Mucosa of descending colon (tissue), 3 donors: Measurements from ENCODE around the gene CYB5R3. TPM values are rescaled to one million over a fixed set of nuclear protein-coding genes. Genes with fewer than 3 reads are reported as not detected.

Source experiments
- ATAC-seq: fragments of 200-7000 bp; cut with Tn5 transposase; one replicate; pipeline ENCODE4 v1.9.1; 2020; ENCODE audit warnings: mild to moderate bottlenecking, moderate library complexity
- DNase-seq, 3 donors: peaks; one replicate each; pipeline ENCODE4 v3.0.0-alpha.2; 2020
- H3K36me3 ChIP-seq: fragments of 200-600 bp; one replicate; pipeline ENCODE4 v1.8.0; 2021; ENCODE audit warnings: low read depth, mild to moderate bottlenecking
- H3K4me1 ChIP-seq: fragments of 200-600 bp; one replicate; pipeline ENCODE4 v1.8.0; 2021; ENCODE audit warnings: low read depth, mild to moderate bottlenecking
- H3K4me3 ChIP-seq: fragments of 200-600 bp; one replicate; pipeline ENCODE4 v1.8.0; 2021; ENCODE audit warnings: mild to moderate bottlenecking
- H3K9me3 ChIP-seq: fragments of 200-600 bp; one replicate; pipeline ENCODE4 v1.8.0; 2021; ENCODE audit warnings: mild to moderate bottlenecking
- intact Hi-C, 2 donors: fragments of 100-400 bp; cut with DNase I in 1 of 2; cut with micrococcal nuclease in 1 of 2; formaldehyde crosslinking; loops; one replicate each; pipeline versions ENCODE4 v1.11.0 to v1.11.1; 2022; cut with DNase I, micrococcal nuclease
- total RNA-seq, 3 donors: library from RNA; stranded (reverse); fragmentation: NEBNext Ultra II Directional in 2 of 3; extraction: Animal tissue kit (Norgen Biotek cat#: 25700) in 2 of 3; gene quantifications; one replicate each; pipeline versions ENCODE4 v1.2.1 to v1.2.4, GENCODE V29; 2021 to 2023
- TF ChIP-seq, protein P1 (sequence below): fragments of 200-600 bp; IDR thresholded peaks from one replicate; pipeline ENCODE4 v1.8.0; 2022; ENCODE audit warnings: antibody characterized with exemption, mild to moderate bottlenecking
- donor health status: DM: no; HTN: no; CAD: no; lungs with moderate emphysema.
- donor health status: DM: no; HTN: no; CAD: no.
- donor health status: DM: no; HTN: yes; CAD: no.

The CYB5R3 gene
- total RNA-seq, 3 donors from 2014 or later = 139 to 211 (median 176) TPM

DNA sequence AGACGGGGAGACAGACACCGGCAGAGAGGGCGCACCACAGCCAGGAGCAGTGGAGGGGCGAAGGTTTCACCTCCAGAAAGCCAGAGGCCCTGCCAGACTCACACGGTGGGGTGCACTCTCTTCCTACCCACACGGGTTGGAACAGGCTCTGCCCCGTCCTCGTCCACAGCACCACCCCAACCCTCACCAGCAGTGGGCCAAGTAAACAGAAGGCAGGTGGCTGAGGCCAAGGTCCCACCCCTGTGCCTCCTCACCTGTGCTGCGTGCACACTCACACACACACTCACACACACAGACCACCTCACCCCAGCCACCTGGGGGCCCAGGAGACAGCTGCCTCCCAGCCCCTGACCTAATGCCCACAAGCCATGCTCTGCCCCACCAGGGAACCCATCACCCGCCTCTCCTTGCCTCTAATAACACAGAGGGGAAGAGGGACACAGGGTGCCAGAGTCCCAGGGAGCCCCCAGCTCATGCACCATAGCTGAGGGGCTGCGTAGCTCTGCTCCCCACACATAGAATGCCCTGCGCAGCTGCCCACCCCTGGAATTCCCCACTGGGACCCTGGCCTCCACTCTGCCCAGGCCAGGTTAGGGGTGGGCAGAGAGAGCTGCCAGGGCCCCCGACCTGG is 3.1 kb downstream of the CYB5R3 start:
- DNase-seq (peak in 2 of 3 donors; percentile 60 to 62), ATAC-seq (peak; percentile 36)
- Histone ChIP-seq H3K36me3 (no peaks in the 10 kb centered on the region), H3K9me3 (no peaks in the 10 kb centered on the region), H3K4me1 (peaks cover 66% of the 10 kb centered on the region), H3K4me3 (no peak overlapping the region)
- intact Hi-C loops = no loop called here
- TF ChIP-seq, protein P1, sequence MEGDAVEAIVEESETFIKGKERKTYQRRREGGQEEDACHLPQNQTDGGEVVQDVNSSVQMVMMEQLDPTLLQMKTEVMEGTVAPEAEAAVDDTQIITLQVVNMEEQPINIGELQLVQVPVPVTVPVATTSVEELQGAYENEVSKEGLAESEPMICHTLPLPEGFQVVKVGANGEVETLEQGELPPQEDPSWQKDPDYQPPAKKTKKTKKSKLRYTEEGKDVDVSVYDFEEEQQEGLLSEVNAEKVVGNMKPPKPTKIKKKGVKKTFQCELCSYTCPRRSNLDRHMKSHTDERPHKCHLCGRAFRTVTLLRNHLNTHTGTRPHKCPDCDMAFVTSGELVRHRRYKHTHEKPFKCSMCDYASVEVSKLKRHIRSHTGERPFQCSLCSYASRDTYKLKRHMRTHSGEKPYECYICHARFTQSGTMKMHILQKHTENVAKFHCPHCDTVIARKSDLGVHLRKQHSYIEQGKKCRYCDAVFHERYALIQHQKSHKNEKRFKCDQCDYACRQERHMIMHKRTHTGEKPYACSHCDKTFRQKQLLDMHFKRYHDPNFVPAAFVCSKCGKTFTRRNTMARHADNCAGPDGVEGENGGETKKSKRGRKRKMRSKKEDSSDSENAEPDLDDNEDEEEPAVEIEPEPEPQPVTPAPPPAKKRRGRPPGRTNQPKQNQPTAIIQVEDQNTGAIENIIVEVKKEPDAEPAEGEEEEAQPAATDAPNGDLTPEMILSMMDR = no peak

DNA sequence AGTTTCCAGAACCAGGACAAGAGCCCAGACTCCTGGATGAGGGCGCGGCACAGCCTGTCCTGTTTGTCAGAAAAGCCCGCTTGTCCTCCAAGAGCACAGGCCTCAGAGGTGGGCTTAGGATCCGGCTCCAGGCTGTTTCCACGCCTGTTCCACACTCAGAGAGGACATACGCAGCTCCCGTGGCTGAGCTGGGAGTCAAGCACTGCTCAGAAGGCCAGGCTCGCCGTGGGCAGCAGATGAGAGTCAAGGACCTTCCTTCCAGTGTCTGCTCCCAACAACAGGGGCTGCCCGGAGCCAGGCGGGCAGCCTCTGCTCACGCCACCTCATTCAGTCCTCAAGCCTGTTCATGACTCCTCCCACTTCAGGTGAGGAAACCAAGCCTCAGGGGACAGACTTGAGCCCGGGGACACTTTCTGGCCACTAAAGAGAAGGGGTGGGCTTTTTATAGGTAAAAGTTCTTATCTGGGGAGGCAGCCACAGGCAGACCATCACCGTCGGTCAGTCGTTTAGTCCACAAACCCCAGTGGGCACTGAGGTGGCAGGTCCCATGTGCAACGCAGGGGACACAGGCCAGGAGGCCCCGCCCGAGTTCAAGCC is 3.8 kb downstream of the CYB5R3 start:
- intact Hi-C loops = no loop called here
- TF ChIP-seq, protein P1 = no peak
- ATAC-seq (no peak), DNase-seq (peak in 1 of 3 donors; percentile 45)
- no peaks in the 10 kb centered on the region for H3K9me3 ChIP-seq
- no peak overlapping the region for H3K4me3 ChIP-seq
- H3K4me1 ChIP-seq = peaks cover 66% of the 10 kb centered on the region
- no peaks in the 10 kb centered on the region for H3K36me3 ChIP-seq

DNA sequence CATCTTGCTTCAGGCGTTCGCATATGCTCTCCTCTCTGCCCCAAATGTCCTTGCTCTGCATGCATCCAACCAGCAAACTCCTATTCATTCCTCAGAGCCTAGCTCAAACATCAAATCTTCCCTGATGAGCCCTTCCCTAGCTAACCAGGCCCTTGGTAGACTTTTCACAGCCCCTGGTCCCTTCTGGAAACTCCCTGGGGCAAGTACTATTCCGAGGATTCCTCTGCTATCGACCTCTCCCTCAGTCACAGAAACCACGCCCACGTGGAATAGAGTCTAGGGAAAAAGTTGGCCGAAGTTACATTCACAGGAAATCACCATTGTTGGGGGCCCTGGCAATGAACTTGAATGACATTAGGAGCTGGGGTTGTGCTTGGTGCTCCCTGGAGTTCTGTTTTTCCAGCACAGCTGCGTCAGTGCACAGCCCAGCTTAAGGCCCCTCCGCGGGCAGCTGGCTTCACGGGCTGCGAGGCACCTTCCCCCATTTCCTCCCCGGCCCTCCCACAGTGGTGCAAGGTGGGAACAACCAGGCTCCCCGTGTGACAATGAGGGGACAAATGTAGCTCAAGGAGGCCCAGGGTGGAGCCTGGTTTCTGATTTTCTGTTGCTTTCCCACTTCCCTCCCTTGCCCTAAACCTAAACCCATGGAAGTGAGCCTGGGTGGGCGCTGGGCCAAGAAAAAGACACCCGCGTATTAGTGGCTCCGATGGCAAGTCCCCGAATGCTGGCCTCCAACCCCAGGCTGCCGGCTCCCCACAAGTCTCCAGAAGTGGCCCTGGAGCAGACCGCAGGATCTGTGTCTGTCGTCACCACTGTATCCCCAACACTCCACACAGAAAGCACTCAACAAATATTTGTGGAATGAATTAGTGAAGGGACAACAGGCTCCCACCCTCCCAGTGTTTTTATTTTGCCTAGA is 4.5 kb downstream of the CYB5R3 start:
- TF ChIP-seq, protein P1 = no peak
- intact Hi-C loops = no loop called here
- ATAC-seq = no peak
- Histone ChIP-seq H3K4me1 (peaks cover 64% of the 10 kb centered on the region), H3K9me3 (no peaks in the 10 kb centered on the region), H3K36me3 (no peaks in the 10 kb centered on the region), H3K4me3 (no peak overlapping the region)
- DNase-seq = peak in 1 of 3 donors; percentile 59

DNA sequence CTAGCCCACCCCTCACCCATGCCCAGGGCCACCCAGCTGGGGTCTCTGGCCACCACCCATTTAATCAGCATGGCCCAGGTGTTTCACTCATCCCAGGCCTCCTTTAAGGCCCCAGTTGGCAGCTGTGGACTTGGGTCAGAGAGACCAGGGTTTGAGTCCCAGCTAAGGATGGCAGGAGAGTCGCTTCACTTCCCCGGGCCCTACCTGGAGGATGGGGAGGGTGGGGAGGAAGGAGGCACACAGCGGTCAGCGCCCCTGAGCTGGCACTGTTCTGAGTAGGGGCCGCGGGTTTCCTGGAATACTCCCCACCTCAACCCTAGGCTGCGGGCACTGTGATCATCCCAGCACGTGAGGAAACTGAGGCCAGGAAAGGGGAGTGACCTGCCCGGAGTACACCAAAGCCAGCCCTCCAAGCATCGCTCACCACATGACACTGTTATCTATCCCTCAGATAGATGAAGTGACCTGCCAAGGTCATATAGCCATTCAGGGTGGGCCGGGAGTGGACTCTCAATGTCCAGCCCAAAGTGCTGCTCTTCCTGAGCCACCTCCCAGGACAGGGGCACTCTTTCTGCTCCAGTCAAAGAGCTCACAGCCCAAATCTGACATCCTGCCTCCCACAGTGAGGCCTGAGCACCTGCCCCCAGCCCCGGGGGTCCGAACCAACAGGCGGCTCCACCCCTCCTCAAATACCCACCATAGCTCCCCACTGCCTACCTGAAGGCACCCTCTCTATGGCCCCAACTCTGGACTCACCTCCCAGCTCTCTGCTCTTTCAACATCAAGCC is 5.4 kb downstream of the CYB5R3 start:
- ATAC-seq = no peak
- H3K36me3 ChIP-seq = no peaks in the 10 kb centered on the region
- TF ChIP-seq, protein P1 = no peak
- no peaks in the 10 kb centered on the region for H3K9me3 ChIP-seq
- no peak for DNase-seq
- H3K4me1 ChIP-seq = peaks cover 62% of the 10 kb centered on the region
- intact Hi-C loops = no loop called here
- no peak overlapping the region for H3K4me3 ChIP-seq
